ENCODE measurements around the gene FSTL5. TPM values are rescaled to one million over a fixed set of nuclear protein-coding genes. Genes with fewer than 3 reads are reported as not detected.
"Not testable (repeated sequence)": the region's sequence is repeated elsewhere in the genome, so short reads cannot be mapped to it uniquely, and the experiment has no call there.

Gene FSTL5
- total RNA-seq, 1 experiment from 2014 or later = not detected

- no peak for DNase-seq (ENCODE audit: low read depth)
- in situ Hi-C loops (cut with HindIII; ENCODE audit: low pct_unique_long_range_greater_than_20kb, low sequenced_read_pairs) = no loop called here
Measured at GRCh38 chr4:162115333-162115732, 48.5 kb downstream of the FSTL5 start.

GRCh38 chr4:162111078-162111477 lies 52.7 kb downstream of the FSTL5 start:
- DNase-seq (ENCODE audit: low read depth) = no peak
- in situ Hi-C loops (cut with HindIII; ENCODE audit: low pct_unique_long_range_greater_than_20kb, low sequenced_read_pairs) = no loop called here

- DNase-seq (ENCODE audit: low read depth) = no peak
- in situ Hi-C loops (cut with HindIII; ENCODE audit: low pct_unique_long_range_greater_than_20kb, low sequenced_read_pairs) = no loop called here
Measured at GRCh38 chr4:162104459-162105124, 59.2 kb downstream of the FSTL5 start.

- DNase-seq (ENCODE audit: low read depth); in situ Hi-C loops (cut with HindIII; ENCODE audit: low pct_unique_long_range_greater_than_20kb, low sequenced_read_pairs): not testable (repeated sequence)
Measured at GRCh38 chr4:162103908-162104307, 59.9 kb downstream of the FSTL5 start.

GRCh38 chr4:162102713-162103112 lies 61.1 kb downstream of the FSTL5 start:
- in situ Hi-C loops (cut with HindIII; ENCODE audit: low pct_unique_long_range_greater_than_20kb, low sequenced_read_pairs) = no loop called here
- no peak for DNase-seq (ENCODE audit: low read depth)

- in situ Hi-C loops (cut with HindIII; ENCODE audit: low pct_unique_long_range_greater_than_20kb, low sequenced_read_pairs) = no loop called here
Measured at GRCh38 chr4:162101337-162101736, 62.5 kb downstream of the FSTL5 start.

GRCh38 chr4:162075726-162076125 lies 88.1 kb downstream of the FSTL5 start:
- DNase-seq (ENCODE audit: low read depth) = no peak
- in situ Hi-C loops (cut with HindIII; ENCODE audit: low pct_unique_long_range_greater_than_20kb, low sequenced_read_pairs) = no loop called here

More at GRCh38 chr4:162101337-162101736, 62.5 kb downstream of the FSTL5 start:
- no peak for DNase-seq (ENCODE audit: low read depth)

GRCh38 chr4:162061214-162061613 lies 102.6 kb downstream of the FSTL5 start:
- DNase-seq (ENCODE audit: low read depth) = peak; percentile 15
- in situ Hi-C loops (cut with HindIII; ENCODE audit: low pct_unique_long_range_greater_than_20kb, low sequenced_read_pairs) = no loop called here

- in situ Hi-C loops (cut with HindIII; ENCODE audit: low pct_unique_long_range_greater_than_20kb, low sequenced_read_pairs) = no loop called here
Measured at GRCh38 chr4:162059656-162060055, 104.1 kb downstream of the FSTL5 start.

GRCh38 chr4:162056990-162057389 lies 106.8 kb downstream of the FSTL5 start:
- DNase-seq (ENCODE audit: low read depth) = no peak
- in situ Hi-C loops (cut with HindIII; ENCODE audit: low pct_unique_long_range_greater_than_20kb, low sequenced_read_pairs) = no loop called here

More at GRCh38 chr4:162059656-162060055, 104.1 kb downstream of the FSTL5 start:
- DNase-seq (ENCODE audit: low read depth) = no peak

GRCh38 chr4:162046135-162046534 lies 117.7 kb downstream of the FSTL5 start:
- in situ Hi-C loops (cut with HindIII; ENCODE audit: low pct_unique_long_range_greater_than_20kb, low sequenced_read_pairs) = no loop called here
- no peak for DNase-seq (ENCODE audit: low read depth)

GRCh38 chr4:162038112-162038511 lies 125.7 kb downstream of the FSTL5 start:
- DNase-seq (ENCODE audit: low read depth) = no peak
- in situ Hi-C loops (cut with HindIII; ENCODE audit: low pct_unique_long_range_greater_than_20kb, low sequenced_read_pairs) = no loop called here

GRCh38 chr4:162017863-162018262 lies 145.9 kb downstream of the FSTL5 start:
- in situ Hi-C loops (cut with HindIII; ENCODE audit: low pct_unique_long_range_greater_than_20kb, low sequenced_read_pairs) = no loop called here
- no peak for DNase-seq (ENCODE audit: low read depth)

GRCh38 chr4:162016991-162017390 lies 146.8 kb downstream of the FSTL5 start:
- in situ Hi-C loops (cut with HindIII; ENCODE audit: low pct_unique_long_range_greater_than_20kb, low sequenced_read_pairs) = no loop called here
- DNase-seq (ENCODE audit: low read depth) = no peak

- in situ Hi-C loops (cut with HindIII; ENCODE audit: low pct_unique_long_range_greater_than_20kb, low sequenced_read_pairs) = no loop called here
Measured at GRCh38 chr4:162016219-162016618, 147.6 kb downstream of the FSTL5 start.

GRCh38 chr4:162015090-162015489 lies 148.7 kb downstream of the FSTL5 start:
- in situ Hi-C loops (cut with HindIII; ENCODE audit: low pct_unique_long_range_greater_than_20kb, low sequenced_read_pairs) = no loop called here

More at GRCh38 chr4:162016219-162016618, 147.6 kb downstream of the FSTL5 start:
- no peak for DNase-seq (ENCODE audit: low read depth)

GRCh38 chr4:162011089-162011488 lies 152.7 kb downstream of the FSTL5 start:
- DNase-seq (ENCODE audit: low read depth) = no peak
- in situ Hi-C loops (cut with HindIII; ENCODE audit: low pct_unique_long_range_greater_than_20kb, low sequenced_read_pairs) = no loop called here

More at GRCh38 chr4:162015090-162015489, 148.7 kb downstream of the FSTL5 start:
- no peak for DNase-seq (ENCODE audit: low read depth)

- no peak for DNase-seq (ENCODE audit: low read depth)
- in situ Hi-C loops (cut with HindIII; ENCODE audit: low pct_unique_long_range_greater_than_20kb, low sequenced_read_pairs) = no loop called here
Measured at GRCh38 chr4:162010362-162010761, 153.4 kb downstream of the FSTL5 start.

- in situ Hi-C loops (cut with HindIII; ENCODE audit: low pct_unique_long_range_greater_than_20kb, low sequenced_read_pairs) = no loop called here
- no peak for DNase-seq (ENCODE audit: low read depth)
Measured at GRCh38 chr4:161992317-161992716, 171.5 kb downstream of the FSTL5 start.

GRCh38 chr4:161991811-161992210 lies 172.0 kb downstream of the FSTL5 start:
- in situ Hi-C loops (cut with HindIII; ENCODE audit: low pct_unique_long_range_greater_than_20kb, low sequenced_read_pairs) = no loop called here
- DNase-seq (ENCODE audit: low read depth) = no peak
